ENCODE data around the gene SLC5A12.
"Not testable (repeated sequence)": the region's sequence is repeated elsewhere in the genome, so short reads cannot be mapped to it uniquely, and the experiment has no call there.

SLC5A12 gene

DNA sequence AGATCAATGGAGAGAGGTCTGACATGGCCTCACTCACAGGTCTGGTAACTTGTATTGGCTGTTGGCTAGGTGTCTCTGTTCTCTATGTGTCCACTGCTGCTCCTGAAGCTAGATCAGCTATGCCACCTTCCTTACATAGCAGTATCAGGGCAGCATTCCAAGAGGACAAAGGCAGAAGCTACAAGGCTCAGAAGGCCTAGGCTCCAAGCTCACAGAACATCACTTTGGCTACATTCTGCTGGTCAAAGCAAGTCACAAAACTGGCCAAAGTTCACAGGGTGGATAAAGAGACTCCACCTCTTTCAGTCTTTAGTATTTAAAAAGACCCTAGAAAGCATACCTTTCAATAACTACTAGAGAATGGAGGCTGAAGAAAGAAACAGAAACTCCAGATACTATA lies 4.1 kb downstream of the SLC5A12 start:
- no peak for DNase-seq

DNA sequence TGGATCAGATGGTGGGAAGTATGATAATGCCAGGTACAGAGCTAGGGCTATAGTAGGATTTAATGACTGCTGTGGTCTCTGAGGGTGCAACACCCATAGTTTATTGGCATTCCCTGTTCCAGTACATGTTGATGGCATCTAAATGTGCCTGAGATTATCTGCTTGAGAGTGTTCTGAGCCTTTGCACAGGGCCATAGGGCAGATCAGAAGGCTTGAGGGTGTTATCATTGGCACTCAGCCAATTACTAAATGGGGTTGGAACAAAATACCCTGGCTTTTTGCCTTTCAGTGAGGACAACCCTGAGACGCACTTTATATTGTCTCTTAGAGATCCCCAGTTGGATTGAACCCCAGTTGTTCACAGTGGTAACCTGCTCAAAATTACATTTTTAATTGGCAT lies 6.7 kb downstream of the SLC5A12 start:
- DNase-seq = no peak

DNA sequence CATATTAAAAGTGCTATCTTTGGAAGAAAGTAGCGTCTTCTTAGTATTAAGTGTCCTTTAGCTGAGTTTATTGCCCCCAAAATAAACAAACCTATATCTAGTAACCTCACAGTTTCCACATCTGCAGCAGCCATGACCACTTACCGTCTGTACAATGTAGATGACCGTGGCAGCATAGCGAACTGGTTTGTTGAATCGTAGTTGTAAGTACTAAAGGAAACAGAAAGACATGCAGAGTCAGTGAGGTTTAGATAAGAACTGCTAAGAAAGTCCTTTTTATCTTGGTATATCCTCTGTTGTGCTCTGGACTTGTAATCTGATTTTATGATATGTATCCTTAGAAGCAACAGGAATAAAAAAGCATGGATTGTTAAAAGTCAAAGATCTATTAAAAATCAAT lies 9.4 kb downstream of the SLC5A12 start:
- DNase-seq = no peak

DNA sequence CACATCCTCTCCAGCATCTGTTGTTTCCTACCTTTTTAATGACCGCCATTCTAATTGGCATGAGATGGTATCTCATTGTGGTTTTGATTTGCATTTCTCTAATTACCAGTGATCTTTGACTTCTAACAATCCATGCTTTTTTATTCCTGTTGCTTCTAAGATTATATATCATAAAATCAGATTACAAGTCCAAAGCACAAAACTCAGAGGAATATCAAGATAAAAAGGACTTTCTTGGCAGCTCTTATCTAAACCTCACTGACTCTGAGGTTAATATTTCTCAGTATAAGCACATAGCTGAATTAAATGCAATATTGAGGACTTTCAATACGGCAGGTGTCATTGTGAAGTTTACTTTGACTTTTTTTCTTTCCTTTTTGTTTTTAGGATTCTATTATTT lies 11.4 kb downstream of the SLC5A12 start:
- DNase-seq = no peak

DNA sequence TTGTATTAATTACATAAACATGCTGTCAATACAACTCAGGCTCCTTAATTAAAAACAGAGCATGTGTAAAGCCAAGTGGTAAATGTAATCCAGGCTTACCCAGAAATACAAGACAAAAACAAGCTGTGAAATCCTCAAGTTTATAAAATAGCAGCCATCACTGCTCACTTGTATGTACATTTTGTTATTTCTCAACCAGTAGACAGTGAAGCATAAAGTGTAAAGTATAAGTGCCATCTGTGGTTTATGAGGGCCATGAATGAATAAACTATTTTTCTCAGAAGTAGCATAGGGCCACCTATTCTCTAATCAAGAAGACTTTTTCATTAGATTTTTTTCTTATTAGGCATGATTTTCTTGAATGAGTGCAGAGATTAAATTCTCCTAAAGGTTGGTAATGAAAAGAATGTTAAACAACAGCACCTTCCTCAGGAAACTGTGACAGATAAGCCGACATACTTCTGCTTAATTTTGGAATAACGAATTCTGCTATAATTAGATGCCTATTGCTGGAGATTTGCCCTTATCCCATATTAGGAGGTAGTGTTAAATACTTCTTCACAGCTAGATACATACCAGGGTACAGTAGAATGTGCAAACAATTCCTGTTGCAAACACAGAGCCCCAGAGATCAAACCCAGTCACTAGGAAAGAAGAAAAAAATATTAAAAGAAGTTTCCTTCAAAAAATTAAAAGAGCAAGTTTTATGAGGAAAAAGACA lies 13.0 kb downstream of the SLC5A12 start:
- no peak for DNase-seq

DNA sequence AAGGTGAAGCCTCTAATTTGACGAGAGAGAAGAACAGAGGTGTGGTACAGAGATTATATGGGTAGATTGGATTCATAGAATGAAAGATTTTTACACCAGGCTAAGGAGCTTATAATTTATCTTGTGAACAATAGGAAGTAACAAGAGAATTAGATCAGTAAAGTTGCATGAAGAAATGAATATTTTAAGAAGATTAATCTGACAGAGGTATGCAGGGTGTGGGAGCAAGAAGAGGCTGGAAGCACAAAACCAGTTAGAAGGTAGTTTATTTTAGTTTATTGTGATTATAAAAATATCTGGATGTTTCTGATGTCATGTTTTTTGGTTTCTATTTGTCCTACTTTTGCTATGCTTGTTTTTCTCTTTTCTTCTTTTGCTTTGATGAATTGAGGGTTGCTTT lies 15.7 kb downstream of the SLC5A12 start:
- no peak for DNase-seq

DNA sequence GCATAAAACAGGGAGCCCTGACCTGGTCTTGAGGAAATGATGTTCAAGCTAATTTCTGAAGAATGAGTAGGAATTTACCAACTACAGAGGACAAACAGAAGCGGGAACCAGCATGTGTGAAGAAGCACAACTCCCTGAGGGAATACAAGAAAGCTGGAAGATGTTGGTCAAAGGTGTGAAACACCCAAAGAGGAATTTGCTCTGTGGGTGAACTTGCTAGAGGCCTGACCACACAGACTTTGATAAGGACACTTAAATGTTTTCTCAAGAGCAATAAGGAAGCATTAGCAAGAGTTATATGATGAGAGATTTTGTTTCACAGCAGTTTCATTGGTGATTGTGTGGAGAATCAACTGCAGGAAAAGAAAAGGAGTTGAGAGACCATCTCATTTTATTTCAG lies 17.6 kb downstream of the SLC5A12 start:
- no peak for DNase-seq

DNA sequence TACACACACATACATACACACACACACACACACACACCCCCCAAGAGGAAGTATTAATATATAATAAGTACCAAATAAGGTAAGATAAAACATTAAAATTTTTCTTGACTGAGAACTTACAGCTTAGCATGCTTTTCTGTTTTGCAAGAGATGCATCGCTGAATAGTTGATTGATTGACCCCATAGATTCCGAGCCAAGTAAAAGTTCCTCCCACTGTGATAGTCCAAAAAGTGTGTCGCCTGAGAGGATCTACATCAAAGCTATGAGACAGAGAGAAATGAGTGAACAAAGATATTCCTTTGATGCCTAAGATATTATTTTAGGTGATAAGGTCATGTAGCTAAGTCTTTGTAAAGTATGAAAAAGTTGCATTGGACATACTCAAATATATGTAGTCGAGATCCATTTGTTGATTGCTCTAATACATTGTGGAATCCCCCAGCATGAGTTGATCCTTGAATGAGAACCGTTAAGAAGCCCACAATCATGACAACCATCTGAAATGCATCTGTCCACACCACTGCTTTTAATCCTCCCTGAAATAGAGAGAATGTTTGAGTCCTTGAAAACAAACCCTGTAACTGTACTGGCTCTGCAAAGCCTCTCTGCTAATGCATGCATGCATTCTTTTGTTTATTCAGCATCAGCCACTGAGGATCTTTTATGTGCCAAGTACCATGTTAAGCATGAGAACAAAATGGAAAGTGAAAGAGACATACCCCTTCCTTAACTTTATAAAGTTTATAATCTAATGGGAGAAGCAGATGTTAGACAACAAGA lies 18.3 kb downstream of the SLC5A12 start:
- no peak for DNase-seq

DNA sequence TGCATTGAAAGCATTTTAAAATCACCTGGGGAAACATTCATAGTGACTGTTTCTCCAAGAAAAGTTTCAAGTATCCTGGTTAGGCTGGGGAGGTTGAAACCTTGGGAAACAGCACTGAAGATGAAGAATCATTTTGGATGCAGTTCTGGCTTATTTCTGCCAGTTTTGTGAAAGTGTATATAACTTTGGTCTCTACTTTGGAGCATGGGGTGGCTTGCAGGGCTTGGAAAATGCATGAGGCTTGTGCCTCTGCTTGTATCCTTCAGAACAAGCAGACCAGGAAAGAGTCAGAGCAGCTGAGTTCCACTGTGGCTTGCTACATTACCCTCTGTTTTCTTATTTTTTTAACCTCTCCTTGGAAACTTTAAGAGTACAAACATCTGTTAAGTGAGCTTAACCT lies 19.5 kb downstream of the SLC5A12 start:
- DNase-seq = no peak

DNA sequence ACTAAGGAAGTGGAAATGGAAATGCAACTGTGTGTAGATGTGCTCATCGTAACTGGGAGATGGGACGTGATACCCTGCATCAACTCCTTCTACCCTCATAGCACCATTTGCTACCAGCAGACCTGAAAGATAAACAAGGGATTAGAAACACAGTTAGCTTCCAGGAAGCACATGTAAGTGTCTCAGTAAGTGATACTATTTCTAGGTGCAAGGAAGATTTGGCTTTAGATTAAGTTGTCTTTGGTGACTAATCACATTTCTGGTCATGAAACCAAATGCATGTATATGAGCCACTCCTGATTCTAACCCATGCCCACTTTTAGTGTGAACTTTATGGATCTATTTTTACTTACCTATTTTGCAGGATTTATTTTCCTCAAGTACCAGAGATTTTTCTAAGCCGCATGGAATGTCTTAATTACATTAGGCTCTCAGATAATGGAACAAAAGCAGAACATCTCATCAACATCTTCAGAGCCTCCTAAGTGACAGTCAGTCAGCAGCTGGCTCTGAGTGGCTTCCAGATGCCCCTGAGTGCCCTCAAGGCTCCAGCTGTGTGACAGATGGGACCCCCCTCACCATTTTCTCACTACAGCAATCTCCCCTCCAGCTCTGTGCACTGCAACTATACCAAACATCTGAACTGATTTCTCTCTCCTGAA lies 21.2 kb downstream of the SLC5A12 start:
- no peak for DNase-seq

DNA sequence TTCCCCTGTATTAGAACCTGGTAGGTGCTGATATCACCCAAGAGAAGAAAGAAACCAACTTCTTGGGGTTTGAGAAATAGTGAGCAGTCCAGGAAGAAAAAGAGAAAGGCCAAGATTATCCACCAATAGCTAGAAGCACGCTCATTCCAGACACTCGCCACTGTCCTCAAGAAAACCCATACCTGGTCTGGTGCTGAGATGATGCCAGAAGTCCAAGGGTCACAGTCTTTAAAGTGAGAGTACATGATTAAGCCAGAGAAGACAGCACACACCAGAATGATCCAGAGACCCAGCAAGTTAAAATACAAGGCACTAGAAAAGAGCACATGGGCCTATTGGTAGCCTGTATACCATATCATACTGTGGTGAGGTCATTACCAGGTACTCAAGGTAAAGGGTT lies 23.6 kb downstream of the SLC5A12 start:
- DNase-seq = no peak

DNA sequence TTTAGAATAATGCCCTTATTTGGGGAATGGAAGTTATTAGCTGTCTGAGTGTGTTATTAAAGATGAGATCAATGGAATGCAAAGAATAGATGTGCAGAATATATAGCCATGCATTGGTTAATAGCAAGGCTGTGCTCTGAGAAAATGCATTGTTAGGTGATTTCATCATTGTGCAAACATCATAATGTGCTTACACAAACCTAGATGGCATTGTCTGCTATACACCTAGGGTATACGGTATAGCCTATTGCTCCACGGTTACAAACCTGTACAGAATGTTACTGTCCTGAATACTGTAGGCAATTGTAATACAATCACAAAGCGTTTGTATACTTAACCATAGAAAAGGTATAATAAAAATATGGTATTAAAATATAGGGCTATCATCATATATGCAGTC lies 25.5 kb downstream of the SLC5A12 start:
- no peak for DNase-seq

DNA sequence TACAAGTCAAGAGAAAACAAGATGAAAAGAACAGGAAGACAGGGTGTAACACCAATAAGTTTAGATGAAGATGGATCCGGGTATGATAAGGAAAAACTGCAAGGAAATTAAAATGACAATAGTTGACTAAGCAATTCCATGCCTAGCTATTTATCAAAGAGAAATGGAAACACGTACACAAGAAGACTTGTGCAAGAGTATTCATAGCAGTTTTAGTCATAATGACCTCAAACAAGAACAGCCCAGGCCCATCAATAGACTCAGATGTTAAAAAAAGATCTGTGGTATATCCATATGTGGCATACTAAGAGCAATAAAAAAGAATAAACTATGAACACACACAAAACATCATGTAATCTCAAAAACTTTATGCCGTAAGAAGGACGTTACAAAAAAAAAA lies 33.2 kb downstream of the SLC5A12 start:
- no peak for DNase-seq

DNA sequence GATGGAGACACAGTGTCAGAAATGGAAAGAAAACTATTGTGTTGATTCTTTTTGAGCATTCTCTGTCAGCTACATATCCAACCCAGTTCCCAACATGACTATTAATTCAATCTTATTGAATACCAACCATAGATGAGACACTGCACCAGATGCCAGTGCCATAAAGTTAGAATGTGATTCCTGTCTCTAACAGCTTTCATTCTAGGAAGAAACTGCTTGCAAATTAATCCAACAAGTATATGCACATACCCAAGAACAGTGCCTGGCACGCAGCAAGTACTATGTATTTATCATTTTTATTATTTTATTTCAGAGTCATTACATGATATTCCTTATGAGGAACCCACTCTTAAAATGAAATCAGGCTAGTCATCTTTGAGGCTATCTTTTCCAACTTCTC lies 34.5 kb downstream of the SLC5A12 start:
- no peak for DNase-seq

DNA sequence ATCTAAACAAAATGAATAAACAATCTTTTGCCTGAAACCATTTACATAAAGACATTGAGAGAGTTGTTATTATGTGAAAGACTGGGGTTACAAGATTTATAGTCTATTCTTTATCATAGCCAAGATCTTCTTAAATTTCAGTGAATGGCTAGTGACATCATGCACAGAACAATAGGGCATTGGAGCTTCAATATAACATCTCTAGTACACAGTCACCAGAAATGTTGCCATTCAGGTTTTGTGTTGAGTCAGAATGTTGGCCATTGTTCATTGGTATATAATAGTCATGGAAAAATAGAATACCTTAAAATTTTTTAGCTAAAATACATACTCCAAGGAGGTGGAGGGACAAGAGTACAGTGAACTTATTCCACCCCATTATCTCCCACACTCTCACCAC lies 44.3 kb downstream of the SLC5A12 start:
- no peak for DNase-seq

DNA sequence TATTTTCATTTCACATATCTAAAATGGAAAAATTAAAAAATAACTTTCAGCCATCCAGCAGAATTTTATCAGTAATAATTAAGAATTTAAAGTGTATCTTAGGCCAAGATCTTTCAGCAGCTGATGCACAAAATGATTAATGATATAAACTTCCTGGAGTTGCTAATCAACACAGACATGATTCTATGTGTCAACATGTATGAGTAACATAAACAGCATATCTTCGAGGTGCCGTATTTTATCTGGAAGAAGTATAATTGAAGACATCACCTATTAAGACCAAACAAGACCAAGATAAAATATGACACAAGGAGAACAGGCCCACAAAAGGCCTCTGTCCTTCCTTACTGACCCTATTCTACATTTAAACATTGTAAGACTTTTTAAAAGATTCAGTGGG lies 45.2 kb downstream of the SLC5A12 start:
- DNase-seq = no peak

DNA sequence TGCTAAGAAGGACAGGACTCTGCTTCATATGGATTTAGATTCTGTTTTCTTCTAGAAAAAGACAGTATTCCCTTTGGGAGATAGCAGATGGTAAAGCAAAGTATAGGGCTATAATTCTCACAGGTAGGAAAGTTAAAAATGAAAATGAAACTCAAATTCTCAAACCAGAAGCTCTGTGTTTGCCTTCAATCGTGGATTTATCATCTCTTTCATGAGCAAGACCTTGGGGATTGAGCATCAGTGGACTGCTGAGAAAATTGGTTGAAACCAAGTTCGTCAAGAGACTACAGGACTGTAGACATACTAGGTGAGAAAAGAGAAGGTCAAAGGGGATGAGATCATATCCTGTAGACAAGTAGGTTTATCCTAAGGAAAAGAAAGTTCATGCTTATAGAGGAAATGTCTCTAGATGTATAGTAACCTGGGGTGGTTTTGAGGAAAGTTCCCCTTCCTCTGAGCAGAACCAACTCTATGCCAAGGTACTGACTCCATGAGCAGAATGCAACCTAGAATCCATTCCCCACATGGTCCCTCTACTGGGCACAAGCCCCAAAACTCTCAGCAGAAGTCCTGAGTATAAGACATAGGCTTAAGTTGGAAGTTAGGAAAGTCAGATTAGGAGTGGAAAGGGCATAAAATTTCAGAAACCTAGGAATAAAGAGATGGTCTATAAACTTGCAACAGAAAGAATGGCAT lies 46.5 kb downstream of the SLC5A12 start:
- no peak for DNase-seq

DNA sequence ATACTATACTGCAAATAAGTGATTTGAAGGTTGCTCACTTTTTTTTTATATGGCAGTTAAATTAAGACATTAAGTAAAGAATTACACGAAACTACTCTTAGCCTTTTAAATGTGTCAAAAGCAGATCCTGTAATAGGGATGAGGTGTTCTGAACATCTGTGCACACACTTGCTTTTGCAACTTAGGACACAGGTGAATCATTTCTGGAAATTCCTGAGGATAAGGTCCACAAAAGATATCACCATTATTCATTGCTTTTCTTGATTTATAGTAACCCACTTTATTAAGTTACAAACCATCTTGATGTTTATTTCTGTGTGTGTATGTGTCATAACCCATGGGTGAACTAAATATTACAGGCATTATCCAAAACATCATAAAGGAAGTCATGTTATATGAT lies 55.9 kb downstream of the SLC5A12 start:
- no peak for DNase-seq

DNA sequence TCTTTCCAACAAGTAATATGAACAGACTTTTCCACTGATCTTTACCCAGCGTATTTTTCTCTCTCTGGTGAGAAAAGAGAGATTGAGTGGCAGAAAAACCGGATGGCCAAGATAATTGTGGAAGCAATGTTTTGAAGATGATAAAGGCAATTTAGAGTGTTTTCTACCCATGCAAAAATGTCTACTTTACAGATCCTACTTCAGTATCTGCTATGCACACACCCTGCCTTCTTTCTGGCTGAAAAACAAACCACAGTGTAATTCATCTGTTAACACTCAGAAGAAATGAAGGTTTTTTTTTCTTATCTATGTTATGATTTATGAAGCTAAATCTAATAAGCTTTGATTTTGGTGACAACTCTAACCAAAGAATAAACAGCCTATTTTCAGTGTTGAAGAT lies 56.8 kb downstream of the SLC5A12 start:
- DNase-seq = no peak

DNA sequence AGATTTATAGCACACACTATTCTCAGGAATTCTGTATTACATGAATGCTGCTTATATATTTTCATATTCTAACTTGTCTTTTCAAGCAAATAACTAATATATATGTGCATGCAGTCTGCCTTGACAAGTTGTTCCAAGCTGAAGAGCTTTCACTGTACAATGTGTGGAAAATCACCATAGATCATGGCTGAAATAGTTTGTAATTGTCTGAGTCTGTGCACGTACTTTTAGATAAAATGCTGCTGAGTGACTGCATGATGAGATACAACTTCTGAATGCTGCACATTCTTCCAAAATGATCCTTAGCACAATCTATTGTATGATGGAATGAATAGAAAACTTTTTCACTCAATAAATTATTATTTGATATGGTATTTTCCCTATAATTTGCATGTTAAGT lies 58.9 kb downstream of the SLC5A12 start:
- DNase-seq = no peak

DNA sequence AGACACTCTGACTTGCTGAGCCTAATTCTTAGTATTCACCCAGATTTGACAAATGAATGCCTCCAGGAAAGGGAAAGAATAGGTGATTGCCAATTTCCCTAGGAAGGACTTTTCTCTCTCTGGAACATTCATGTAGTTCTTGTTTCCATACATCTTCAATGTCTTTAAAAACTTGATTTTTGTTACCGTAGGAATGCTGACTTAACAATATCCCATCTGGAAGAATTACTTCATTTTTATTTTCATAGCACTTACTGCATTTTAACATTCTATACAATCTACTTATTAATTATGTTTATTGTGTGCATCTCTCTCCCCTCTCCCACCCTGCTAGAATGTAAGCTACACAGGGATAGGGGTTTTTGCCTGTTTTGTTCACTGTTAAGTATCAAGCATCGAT lies 66.6 kb downstream of the SLC5A12 start:
- no peak for DNase-seq

DNA sequence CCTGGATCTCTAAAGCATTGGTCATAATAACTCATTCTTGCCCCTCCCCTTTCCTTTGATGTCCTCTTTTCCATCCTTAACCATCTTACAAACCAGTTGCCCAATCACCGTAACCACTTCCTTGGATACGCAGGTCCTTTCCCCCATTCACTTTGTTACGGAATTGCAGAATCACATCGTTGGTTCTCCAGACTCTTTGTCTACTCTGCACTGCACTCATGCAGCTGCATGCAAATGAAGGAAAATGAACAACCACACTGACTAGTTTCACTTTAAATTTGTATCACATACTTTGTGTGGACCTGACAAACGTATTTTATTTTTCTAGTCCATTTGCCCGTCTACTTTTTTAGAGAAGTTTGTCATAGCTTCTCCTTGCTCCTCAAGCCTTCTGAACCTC lies 69.9 kb downstream of the SLC5A12 start:
- DNase-seq = no peak

DNA sequence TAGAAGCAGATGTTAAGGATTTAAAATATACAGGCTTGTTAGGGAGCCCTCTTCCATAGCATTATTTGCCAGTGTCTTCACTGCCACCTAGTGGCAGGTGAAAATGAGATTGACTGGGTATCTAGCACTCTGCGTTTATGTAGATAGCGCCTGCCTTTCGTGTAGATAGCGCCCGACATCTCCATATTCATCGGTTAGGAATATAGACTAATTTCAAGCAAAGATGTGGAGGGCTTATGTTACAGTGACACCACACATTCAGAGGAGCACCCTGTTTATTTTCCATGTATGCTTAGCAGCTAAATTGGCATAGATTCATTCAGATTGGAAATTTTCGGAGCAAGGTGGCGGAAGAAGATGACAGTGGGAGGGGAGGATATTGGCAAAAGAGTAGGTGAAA lies 72.0 kb downstream of the SLC5A12 start:
- DNase-seq = peak; percentile 74

DNA sequence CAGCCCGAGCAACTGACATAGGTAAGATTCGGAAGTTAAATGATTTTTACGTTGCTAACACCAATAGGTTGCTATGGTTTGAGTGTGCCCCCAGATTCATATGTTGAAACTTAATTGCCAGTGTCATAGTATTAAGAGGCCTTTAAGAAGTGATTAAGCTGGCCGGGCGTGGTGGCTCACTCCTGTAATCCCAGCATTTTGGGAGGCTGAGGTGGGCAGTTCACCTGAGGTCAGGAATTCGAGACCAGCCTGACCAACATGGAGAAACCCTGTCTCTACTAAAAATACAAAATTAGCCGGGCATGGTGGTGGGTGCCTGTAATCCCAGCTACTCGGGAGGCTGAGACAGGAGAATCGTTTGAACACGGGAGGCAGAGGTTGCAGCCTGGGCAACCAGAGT lies 78.5 kb downstream of the SLC5A12 start:
- DNase-seq = not testable (repeated sequence)
